Loucy (cell line): Measurements from ENCODE around the gene LEF1.

Experiments used
- EZH2phosphoT487 ChIP-seq: fragments of 200-600 bp; IDR thresholded peaks from 2 replicates; pipeline ENCODE4 v1.6.1; 2018; ENCODE audit warnings: antibody characterized with exemption, mild to moderate bottlenecking, moderate library complexity, borderline replicate concordance
- TF ChIP-seq, protein P1 (sequence below): fragments of 200-600 bp; sonication (generic); conservative IDR thresholded peaks from 2 replicates; pipeline ENCODE4 v1.5.1; 2014; ENCODE audit warnings: mild to moderate bottlenecking, antibody characterized with exemption, low read length

DNA sequence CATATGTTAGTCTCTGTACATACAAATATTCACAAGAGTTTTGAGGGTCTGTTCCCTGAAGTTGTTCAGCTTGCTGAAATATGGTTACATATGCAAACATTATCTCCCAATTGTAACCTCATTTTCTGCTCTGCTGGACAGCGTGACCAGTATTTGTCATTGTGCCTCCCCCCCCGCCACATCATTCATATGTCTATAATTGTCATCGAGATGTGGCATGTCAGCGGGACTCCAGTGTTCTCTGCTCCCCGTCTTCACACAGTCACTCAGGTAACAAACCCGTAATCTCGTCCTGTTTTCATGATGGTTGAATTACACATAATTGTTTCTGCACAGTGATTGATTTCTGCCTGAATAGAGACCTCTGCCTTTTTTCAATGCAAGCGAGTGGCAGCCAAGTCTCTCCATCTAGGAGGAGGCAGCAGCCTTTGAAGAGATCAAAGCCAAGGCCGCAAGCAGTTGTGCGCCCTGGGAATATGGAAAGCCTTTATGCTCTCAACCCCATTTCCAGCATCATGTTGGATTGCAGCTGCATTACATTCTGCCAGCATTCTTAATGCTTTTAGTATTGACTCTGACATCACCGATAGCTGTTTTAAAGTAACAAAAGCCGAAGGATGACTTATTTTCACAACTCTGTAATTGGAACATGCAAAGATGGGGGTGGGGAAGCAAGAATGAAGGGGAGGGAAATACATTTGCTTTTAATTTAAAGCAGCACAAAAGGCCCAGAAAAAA is 27.4 kb downstream of the LEF1 start:
- TF ChIP-seq, protein P1, sequence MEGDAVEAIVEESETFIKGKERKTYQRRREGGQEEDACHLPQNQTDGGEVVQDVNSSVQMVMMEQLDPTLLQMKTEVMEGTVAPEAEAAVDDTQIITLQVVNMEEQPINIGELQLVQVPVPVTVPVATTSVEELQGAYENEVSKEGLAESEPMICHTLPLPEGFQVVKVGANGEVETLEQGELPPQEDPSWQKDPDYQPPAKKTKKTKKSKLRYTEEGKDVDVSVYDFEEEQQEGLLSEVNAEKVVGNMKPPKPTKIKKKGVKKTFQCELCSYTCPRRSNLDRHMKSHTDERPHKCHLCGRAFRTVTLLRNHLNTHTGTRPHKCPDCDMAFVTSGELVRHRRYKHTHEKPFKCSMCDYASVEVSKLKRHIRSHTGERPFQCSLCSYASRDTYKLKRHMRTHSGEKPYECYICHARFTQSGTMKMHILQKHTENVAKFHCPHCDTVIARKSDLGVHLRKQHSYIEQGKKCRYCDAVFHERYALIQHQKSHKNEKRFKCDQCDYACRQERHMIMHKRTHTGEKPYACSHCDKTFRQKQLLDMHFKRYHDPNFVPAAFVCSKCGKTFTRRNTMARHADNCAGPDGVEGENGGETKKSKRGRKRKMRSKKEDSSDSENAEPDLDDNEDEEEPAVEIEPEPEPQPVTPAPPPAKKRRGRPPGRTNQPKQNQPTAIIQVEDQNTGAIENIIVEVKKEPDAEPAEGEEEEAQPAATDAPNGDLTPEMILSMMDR: no peak
- TF ChIP-seq EZH2phosphoT487: no peak
